NCI-H146 treated with DMSO at 0.1 percent for 48 hours (cell line): ENCODE results near the gene RAC2.
"Not testable (repeated sequence)": the region's sequence is repeated elsewhere in the genome, so short reads cannot be mapped to it uniquely, and the experiment has no call there.

Source experiments
- DNase-seq: peaks from one replicate; lab custom pipeline; 2025; ENCODE audit not compliant: unreplicated experiment; lab: John Stamatoyannopoulos, UW

RAC2 gene

GRCh38 chr22:37256075-37256726, 12.1 kb upstream of the RAC2 start:
- no peak for DNase-seq

- DNase-seq = no peak
Observed at GRCh38 chr22:37255558-37256006, 11.5 kb upstream of the RAC2 start.

GRCh38 chr22:37254867-37255233, 10.8 kb upstream of the RAC2 start:
- no peak for DNase-seq

- DNase-seq = no peak
Observed at GRCh38 chr22:37254209-37254866, 10.3 kb upstream of the RAC2 start.

- no peak for DNase-seq
Observed at GRCh38 chr22:37253126-37253660, 9.1 kb upstream of the RAC2 start.

DNA sequence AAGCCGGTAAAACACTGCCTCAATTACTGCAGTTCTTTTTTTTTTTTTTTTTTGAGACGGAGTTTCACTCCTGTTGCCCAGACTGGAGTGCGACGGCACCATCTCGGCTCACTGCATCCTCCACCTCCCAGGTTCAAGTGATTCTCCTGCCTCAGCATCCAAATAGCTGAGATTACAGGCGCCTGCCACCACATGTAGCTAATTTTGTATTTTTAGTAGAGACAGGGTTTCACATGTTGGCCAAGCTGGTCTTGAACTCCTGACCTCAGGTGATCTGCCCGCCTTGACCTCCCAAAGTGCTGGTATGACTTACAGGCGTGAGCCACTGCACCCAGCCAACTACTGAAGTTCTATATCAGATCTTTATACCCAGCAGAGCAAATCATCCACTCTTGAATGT, 7.8 kb upstream of the RAC2 start:
- not testable (repeated sequence) for DNase-seq

GRCh38 chr22:37249986-37250385, 5.9 kb upstream of the RAC2 start:
- no peak for DNase-seq

- DNase-seq = no peak
Observed at GRCh38 chr22:37248251-37248650, 4.2 kb upstream of the RAC2 start.

DNA sequence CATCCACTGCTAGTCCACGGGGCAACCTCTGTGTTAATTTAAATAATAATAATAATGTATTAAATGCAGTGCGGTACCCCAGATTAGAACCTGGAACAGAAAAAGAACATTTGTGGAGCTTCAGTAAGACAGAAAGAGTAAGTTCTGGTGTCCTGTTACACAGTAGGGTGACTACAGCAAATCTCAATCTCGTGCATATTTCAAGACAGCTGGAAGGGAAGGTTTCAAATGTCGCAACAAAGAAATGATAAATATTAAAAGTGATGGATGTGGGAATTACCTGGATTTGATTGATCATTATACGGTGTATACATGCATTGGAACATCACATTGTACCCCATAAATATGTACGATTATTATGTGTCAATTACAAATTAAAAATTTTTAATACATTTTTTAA, 1.7 kb upstream of the RAC2 start:
- DNase-seq = no peak

DNA sequence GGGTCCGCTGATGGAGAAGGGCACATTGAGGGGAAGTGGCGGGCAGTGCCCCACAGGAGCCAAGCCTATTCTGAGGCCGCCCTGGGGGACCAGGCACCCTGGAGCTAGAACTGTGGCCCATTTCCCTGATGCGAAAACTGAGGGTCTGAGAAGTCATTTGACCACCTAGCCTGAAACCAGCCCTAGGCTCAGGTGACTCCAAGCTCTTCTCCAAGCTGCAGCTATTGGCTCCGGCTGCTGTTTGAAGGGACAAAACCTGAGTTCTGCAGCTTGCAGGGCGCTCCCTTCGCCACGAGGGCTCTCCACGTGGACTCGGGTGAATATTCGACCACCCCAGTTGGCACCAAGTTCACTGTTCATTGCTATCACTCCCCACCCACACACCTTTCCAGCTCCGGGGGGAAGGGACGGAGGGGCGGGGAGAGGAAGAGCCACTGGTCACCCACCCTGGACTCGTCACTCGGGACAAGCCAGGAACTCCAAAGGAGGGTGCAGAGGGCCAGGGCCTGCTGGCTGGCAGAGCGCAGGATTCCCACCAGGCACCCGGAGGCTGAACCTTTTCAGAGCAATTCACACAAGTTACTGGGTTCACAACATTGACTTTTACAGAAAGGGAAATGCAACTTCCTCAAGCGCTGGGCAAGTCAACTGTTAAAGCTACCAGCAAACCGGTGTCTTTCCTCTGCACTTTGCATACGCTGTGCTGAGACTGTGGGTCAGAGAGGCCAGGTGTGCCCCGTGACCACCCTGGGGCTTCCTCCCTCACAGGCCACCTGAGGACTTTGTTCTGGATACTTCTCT, 1.1 kb upstream of the RAC2 start:
- DNase-seq = no peak

DNA sequence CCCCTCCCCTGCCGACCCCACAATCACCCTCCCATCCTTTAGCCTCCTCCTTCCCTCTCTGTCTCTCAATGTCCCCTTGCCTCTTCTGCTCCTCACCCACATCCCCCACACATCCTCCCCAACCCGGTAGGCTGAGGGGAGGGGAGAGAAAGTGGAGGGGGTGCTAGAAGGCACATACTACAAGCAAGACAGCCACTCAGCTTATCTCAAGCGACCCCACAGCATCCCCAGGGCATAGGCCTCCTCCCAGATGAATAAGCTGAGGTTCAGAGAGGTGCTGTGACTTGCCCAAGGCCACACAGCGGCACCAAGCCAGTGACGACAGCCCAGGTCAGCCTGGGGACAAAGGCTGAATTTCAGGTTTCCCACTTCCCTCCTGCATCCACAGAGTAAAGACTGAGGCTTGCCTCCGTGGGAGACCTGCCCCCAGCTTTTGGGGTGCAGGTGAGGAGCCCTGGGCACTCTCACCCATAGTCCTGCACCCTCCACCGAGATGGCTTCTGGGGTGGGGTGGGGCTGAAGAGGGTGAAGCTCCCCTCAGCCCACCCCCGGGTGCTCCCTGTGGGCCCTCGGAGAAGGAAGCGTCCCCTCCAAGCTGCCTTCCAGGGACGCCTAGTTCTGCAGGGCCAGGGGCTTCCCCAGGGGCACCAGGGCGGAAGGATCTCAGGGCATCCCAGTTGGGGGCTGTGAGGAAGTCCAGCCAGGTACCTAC, 511 bp downstream of the RAC2 start:
- DNase-seq = no peak

DNA sequence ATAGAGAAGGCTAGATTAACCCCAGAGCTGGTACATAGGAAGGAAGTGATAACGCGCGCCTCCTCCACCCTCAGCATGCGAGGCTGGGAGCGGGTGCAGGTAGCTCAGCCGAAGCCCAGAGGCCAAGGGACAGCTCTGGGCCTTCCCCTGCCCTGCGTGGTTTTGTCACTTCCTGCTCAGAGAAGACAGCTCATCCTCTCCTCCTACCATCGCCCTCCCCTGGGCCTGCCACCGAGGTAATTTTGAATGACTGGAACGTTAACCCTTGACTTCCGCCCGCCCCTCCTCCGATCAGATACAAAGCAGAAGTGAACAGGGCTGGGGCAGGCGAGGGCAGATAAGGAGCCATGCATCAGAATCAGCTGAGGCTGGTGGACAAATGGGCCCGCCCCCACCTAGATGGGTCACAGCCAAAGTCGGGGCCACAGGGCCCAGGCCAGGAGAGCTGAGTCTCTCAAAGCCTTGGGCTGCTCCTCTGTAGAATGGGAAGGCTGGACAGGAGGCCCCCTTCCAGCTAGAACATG, 1.6 kb downstream of the RAC2 start:
- DNase-seq = no peak

- no peak for DNase-seq
Observed at GRCh38 chr22:37241351-37242142, 2.5 kb downstream of the RAC2 start.

DNA sequence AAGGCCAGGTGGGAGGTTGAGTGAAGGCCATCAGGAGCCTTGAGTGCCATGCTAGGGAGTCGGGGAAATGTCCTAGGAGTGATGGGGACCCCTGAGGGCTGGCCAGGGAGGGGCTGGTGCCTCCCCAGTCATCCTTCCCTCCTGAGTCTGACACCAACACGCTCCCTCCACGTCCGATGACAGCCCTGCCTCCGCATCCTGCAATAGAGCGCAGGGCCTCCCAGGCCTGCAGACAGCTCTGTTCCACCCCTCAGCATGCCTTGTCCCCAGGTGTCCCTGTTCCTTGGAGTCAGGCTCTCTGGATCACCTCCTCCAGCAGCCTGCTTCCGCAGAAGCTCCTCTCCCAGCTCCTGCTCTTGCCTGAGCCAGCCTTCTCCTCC, 3.1 kb downstream of the RAC2 start:
- DNase-seq = no peak

GRCh38 chr22:37240240-37240940, 3.7 kb downstream of the RAC2 start:
- DNase-seq = no peak

DNA sequence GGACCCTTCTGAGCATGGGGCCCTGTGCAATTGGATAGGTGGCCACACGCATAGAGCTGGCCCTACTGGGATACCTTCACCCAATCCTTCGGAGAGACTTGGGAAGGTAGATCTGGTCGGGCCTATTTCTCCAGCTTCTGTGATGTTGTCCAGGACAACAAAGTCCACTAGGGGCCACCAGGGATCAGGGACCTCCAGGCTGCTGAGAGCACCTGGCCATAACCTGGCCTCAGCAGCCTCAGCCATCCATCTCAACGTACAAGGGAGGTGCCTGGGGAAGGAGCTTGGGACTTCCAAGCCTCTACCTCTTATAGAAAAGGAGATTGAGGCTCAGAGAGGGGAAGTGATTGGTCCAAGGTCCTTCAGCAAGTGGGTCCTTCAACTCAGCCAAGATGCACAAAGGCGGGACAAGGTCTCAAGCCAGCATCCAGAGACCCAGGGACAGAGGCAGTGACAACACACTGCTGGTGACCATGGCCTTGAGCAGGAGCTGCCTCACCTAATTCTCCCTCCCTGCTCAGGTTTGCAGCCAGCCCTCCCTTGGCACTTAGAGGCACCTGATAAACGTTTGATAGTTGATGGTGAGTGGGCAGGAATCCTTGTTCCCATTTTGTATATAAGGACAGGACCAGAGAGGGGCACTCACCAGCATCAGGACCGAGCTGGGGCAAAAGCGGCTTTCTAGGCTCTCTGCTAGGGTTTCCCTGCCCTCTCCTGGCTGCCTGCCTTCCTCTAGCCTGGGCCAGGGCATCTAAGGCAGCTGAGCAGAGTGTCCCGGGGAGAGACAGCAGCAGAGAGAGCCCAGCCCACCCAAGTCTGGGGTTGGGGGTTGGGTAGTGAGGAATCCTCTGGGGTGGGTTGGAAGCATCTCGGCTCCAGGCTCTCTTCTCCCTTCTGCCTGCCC, 4.5 kb downstream of the RAC2 start:
- DNase-seq = no peak

DNA sequence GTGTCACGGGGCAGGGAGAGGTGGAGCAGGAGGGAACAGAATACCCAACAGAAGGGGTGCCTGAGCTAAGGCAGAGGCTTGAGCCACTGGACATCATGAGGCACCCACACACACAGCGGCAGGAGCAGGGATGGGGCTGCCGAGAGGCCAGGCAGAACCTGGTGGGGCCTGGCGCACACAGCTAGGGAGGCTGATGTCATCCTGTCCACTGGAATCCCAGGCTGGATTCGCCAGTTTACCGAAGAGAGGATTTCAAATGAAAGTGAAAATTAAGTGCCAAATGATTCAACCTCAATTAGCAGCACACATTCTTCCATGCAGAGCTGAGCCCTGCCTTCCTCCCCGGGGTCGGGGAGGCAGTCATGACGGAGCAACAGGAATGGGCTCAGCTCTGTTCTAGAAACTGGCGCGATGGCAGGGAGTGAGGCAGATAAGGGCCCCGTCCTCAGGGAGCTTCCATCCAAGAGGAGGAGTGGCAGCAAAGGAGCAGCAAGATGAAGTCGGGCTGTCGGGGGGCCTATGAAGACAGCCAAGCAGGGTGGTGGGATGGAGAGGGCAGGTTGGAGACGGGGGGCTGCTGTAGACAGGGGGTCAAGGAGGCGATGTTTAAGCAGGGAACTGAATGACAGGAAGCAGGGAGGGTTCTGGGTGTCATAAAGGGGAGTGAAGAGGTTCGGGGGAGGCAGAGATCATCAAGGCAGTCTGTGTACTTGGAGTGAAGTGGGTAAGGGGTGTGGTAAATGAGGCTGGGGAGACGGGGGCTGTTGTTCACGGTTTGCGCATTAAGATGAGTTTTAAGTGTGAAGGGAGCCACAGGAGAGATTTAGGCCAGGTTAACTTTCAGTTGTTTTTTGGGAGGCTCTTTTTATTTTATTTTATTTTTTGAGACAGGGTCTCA, 6.4 kb downstream of the RAC2 start:
- no peak for DNase-seq
